Erythroblast (primary cell): ENCODE data around the gene USP22.

Experiments
- GATA1 ChIP-seq: IDR thresholded peaks from 2 replicates; pipeline ENCODE4 v1.6.1; 2011; ENCODE audit warnings: low read depth, mild to moderate bottlenecking, control low read depth, low read length, moderate library complexity
- POLR2A ChIP-seq: IDR thresholded peaks from 2 replicates; pipeline ENCODE4 v1.6.1; 2011; ENCODE audit warnings: mild to moderate bottlenecking, low read length

GRCh38 chr17:20997711-20998570 is 44.9 kb downstream of the USP22 start:
- TF ChIP-seq POLR2A (no peak), GATA1 (no peak)
